Measurements from ENCODE around the gene KRTAP12-3.

Gene KRTAP12-3

DNA sequence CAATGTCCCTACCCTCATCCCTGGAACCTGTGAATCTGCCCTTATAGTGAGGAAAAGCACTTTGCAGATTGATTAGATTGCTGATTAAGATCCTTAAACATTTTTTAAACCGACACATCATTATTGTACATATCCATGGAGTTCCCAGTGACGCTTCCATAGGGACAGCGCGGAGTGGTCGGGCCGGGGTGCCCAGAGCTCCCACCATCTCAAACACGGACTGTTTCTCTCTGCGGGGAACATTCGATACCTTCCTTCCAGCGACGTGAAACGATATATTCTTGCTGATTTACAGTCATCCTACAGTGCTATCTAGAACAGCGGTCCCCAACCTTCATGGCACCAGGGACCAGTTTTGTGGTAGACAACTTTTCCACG lies 43.3 kb downstream of the KRTAP12-3 start:
- H3K4me3 ChIP-seq (ENCODE audit: low read depth, low read length), result no peak overlapping the region

- H3K4me3 ChIP-seq (ENCODE audit: low read depth, low read length), result no peak overlapping the region
Measured at GRCh38 chr21:44701541-44701940, 43.8 kb downstream of the KRTAP12-3 start.

GRCh38 chr21:44702111-44702972 lies 44.6 kb downstream of the KRTAP12-3 start:
- H3K4me3 ChIP-seq (ENCODE audit: low read depth, low read length), result no peak overlapping the region

- no peak overlapping the region for H3K4me3 ChIP-seq (ENCODE audit: low read depth, low read length)
Measured at GRCh38 chr21:44702973-44703730, 45.4 kb downstream of the KRTAP12-3 start.

GRCh38 chr21:44703731-44704635 lies 46.3 kb downstream of the KRTAP12-3 start:
- no peak overlapping the region for H3K4me3 ChIP-seq (ENCODE audit: low read depth, low read length)

GRCh38 chr21:44704636-44705001 lies 46.9 kb downstream of the KRTAP12-3 start:
- no peak overlapping the region for H3K4me3 ChIP-seq (ENCODE audit: low read depth, low read length)

GRCh38 chr21:44706026-44706705 lies 48.4 kb downstream of the KRTAP12-3 start:
- peak overlapping the region; percentile 24 for H3K4me3 ChIP-seq (ENCODE audit: low read depth, low read length)

DNA sequence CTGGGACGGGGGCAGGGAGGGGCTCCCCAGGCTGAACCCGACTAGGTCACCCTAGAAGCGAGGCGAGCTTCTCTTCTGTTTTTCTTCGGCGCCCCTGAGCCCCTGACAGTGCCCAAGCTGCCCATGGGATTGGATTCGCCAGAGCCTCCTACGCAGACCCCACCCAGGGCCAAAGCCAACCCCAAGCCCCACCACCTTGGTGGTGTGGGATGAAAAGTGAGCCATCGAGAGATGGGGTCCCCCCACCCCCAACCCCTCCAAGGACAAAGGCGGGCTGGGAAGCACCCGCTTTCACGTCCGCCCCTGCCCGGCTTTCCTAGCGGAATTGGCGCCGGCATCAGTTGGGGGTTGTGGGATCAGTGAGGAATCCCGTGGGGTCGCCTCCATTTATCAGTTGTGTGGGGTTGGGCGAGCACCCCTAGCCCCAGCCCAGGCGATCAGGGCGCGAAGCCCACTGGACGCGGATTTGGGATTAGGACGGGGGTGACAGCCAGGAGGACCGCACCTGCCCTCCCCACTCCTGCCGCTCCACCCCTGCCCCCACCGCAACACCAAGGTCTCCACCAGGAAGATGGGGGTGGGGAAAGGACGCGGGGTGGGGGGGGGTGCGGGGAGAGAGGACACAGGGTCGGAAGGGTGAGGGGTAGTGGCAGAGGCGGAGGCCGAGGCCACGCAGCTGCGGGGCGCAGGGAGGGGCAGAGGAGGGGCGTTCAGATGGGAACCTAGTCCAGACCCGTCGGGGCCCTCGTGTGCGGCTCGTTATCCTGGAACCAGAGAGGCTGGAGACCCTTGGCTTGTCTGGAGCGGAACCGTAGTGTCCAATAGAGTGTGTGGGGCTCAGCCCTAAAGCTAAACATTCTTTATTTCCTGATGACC lies 49.2 kb downstream of the KRTAP12-3 start:
- H3K4me3 ChIP-seq (ENCODE audit: low read depth, low read length), result peak overlapping the region; percentile 24
